ENCODE measurements around the gene RNASE1.
"Not testable (repeated sequence)": the region's sequence is repeated elsewhere in the genome, so short reads cannot be mapped to it uniquely, and the experiment has no call there.

Gene RNASE1

GRCh38 chr14:20802341-20803084 lies at the start of gene RNASE1:
Gene RNASE1, minus strand, starts transcription at chr14:20802844. Its CDS starts 776 bp downstream, at chr14:20802068.
- no peak for DNase-seq

GRCh38 chr14:20848955-20849570 lies 46.4 kb upstream of the RNASE1 start:
- DNase-seq = no peak

GRCh38 chr14:20848316-20848954 lies 45.8 kb upstream of the RNASE1 start:
- DNase-seq = no peak

GRCh38 chr14:20846560-20846959 lies 43.9 kb upstream of the RNASE1 start:
- DNase-seq = no peak

GRCh38 chr14:20841096-20841495 lies 38.5 kb upstream of the RNASE1 start:
- DNase-seq = no peak

GRCh38 chr14:20837831-20838230 lies 35.2 kb upstream of the RNASE1 start:
- DNase-seq = no peak

- no peak for DNase-seq
Measured at GRCh38 chr14:20836668-20837338, 34.2 kb upstream of the RNASE1 start.

GRCh38 chr14:20834899-20835298 lies 32.3 kb upstream of the RNASE1 start:
- DNase-seq = no peak

GRCh38 chr14:20830831-20831230 lies 28.2 kb upstream of the RNASE1 start:
- no peak for DNase-seq

GRCh38 chr14:20828024-20828694 lies 25.5 kb upstream of the RNASE1 start:
- DNase-seq = not testable (repeated sequence)

- DNase-seq = no peak
Measured at GRCh38 chr14:20827326-20827725, 24.7 kb upstream of the RNASE1 start.

- not testable (repeated sequence) for DNase-seq
Measured at GRCh38 chr14:20826666-20827065, 24.0 kb upstream of the RNASE1 start.

- no peak for DNase-seq
Measured at GRCh38 chr14:20823859-20824258, 21.2 kb upstream of the RNASE1 start.

GRCh38 chr14:20821521-20822108 lies 19.0 kb upstream of the RNASE1 start:
- DNase-seq = not testable (repeated sequence)

- no peak for DNase-seq
Measured at GRCh38 chr14:20820063-20820904, 17.6 kb upstream of the RNASE1 start.

- DNase-seq = no peak
Measured at GRCh38 chr14:20818861-20819260, 16.2 kb upstream of the RNASE1 start.

GRCh38 chr14:20815946-20816345 lies 13.3 kb upstream of the RNASE1 start:
- DNase-seq = not testable (repeated sequence)

GRCh38 chr14:20811986-20812975 lies 9.6 kb upstream of the RNASE1 start:
- DNase-seq = no peak

- no peak for DNase-seq
Measured at GRCh38 chr14:20809917-20810316, 7.3 kb upstream of the RNASE1 start.

- no peak for DNase-seq
Measured at GRCh38 chr14:20808162-20808483, 5.5 kb upstream of the RNASE1 start.
